Right atrium auricular region (tissue), 2 donors: ENCODE data around the gene DYNLT3. TPM values are rescaled to one million over a fixed set of nuclear protein-coding genes. Genes with fewer than 3 reads are reported as not detected.

Experiments
- DNase-seq: peaks from one replicate; pipeline ENCODE4 v3.0.0-alpha.2; 2019; ENCODE audit warnings: low spot score
- H3K27ac ChIP-seq, 2 donors: fragments of 200-600 bp; sonication (generic); 1 replicate in 1 of 2; 2 replicates in 1 of 2; pipeline ENCODE4 v1.5.1; 2016 to 2019
- H3K27me3 ChIP-seq, 2 donors: fragments of 200-600 bp; sonication (generic); one replicate each; pipeline versions ENCODE4 v1.5.1 to v1.6.0; 2017 to 2019
- H3K36me3 ChIP-seq: fragments of 200-600 bp; sonication (generic); one replicate; pipeline ENCODE4 v1.5.1; 2016
- H3K4me1 ChIP-seq, 2 donors: fragments of 200-600 bp; sonication (generic); one replicate each; pipeline versions ENCODE4 v1.5.1 to v1.6.0; 2017 to 2019
- H3K4me3 ChIP-seq, 2 donors: fragments of 200-600 bp; sonication (generic); 1 replicate in 1 of 2; 2 replicates in 1 of 2; pipeline ENCODE4 v1.5.1; 2017 to 2019; ENCODE audit warnings: mild to moderate bottlenecking in 1 of 2, moderate library complexity in 1 of 2
- H3K9me3 ChIP-seq, 2 donors: fragments of 200-600 bp; sonication (generic); one replicate each; pipeline ENCODE4 v1.5.1; 2019
- CTCF ChIP-seq, 2 donors: fragments of 200-600 bp; sonication (generic); IDR thresholded peaks; one replicate each; pipeline ENCODE4 v1.5.1; 2019; ENCODE audit warnings: antibody characterized with exemption in 2 of 2
- total RNA-seq, 2 donors: library from RNA; depleted of rRNA; stranded (reverse); fragments of >200 nt; gene quantifications; one replicate each; pipeline ENCODE4 v1.1.0, GENCODE V29; 2016

The DYNLT3 gene
- total RNA-seq, 2 donors from 2014 or later, result 20.9 to 25.9 TPM

- Histone ChIP-seq H3K4me3 (no peak overlapping the region), H3K36me3 (no peaks in the 10 kb centered on the region), H3K4me1 (no peaks in the 10 kb centered on the region), H3K27me3 (no peaks in the 10 kb centered on the region), H3K9me3 (no peaks in the 10 kb centered on the region), H3K27ac (no peak overlapping the region)
- DNase-seq, result no peak
- TF ChIP-seq CTCF (IDR thresholded peaks at IDR 0.05), result no peak
Measured at GRCh38 chrX:37815366-37815765, 32.0 kb downstream of the DYNLT3 start.

GRCh38 chrX:37813570-37813969 lies 33.8 kb downstream of the DYNLT3 start:
- no peak for TF ChIP-seq CTCF (IDR thresholded peaks at IDR 0.05)
- no peaks in the 10 kb centered on the region for H3K27me3 ChIP-seq

GRCh38 chrX:37812110-37812509 lies 35.3 kb downstream of the DYNLT3 start:
- H3K4me1 ChIP-seq, result no peaks in the 10 kb centered on the region
- TF ChIP-seq CTCF (IDR thresholded peaks at IDR 0.05), result no peak
- H3K27me3 ChIP-seq, result no peaks in the 10 kb centered on the region
- H3K27ac ChIP-seq, result no peak overlapping the region
- no peaks in the 10 kb centered on the region for H3K9me3 ChIP-seq
- H3K4me3 ChIP-seq, result no peak overlapping the region
- DNase-seq, result no peak
- no peaks in the 10 kb centered on the region for H3K36me3 ChIP-seq

More at GRCh38 chrX:37813570-37813969, 33.8 kb downstream of the DYNLT3 start:
- no peaks in the 10 kb centered on the region for H3K9me3 ChIP-seq
- no peaks in the 10 kb centered on the region for H3K36me3 ChIP-seq
- no peak overlapping the region for H3K4me3 ChIP-seq
- no peaks in the 10 kb centered on the region for H3K4me1 ChIP-seq
- DNase-seq, result no peak
- no peak overlapping the region for H3K27ac ChIP-seq

- no peak for DNase-seq
- Histone ChIP-seq H3K4me1 (no peaks in the 10 kb centered on the region), H3K27ac (no peak overlapping the region), H3K27me3 (no peaks in the 10 kb centered on the region), H3K4me3 (no peak overlapping the region), H3K36me3 (no peaks in the 10 kb centered on the region), H3K9me3 (no peaks in the 10 kb centered on the region)
- TF ChIP-seq CTCF (IDR thresholded peaks at IDR 0.05), result no peak
Measured at GRCh38 chrX:37809970-37810369, 37.4 kb downstream of the DYNLT3 start.

- Histone ChIP-seq H3K27ac (no peak overlapping the region), H3K36me3 (no peaks in the 10 kb centered on the region)
Measured at GRCh38 chrX:37803057-37803456, 44.3 kb downstream of the DYNLT3 start.

More at GRCh38 chrX:37803057-37803456, 44.3 kb downstream of the DYNLT3 start:
- no peaks in the 10 kb centered on the region for H3K27me3 ChIP-seq
- no peak for DNase-seq
- no peaks in the 10 kb centered on the region for H3K9me3 ChIP-seq
- H3K4me3 ChIP-seq, result no peak overlapping the region
- no peaks in the 10 kb centered on the region for H3K4me1 ChIP-seq
- no peak for TF ChIP-seq CTCF (IDR thresholded peaks at IDR 0.05)
